H1 (cell line): ENCODE results near the gene KLHL40. TPM values are rescaled to one million over a fixed set of nuclear protein-coding genes. Genes with fewer than 3 reads are reported as not detected.

Experiments
- CTCF ChIA-PET: fragments of 300-600 bp; sonication (Branson Sonifier 250); formaldehyde crosslinking; loops from one replicate; lab custom pipeline; 2021; ENCODE audit not compliant: partially characterized antibody; lab: Charles Lee
- POLR2A ChIA-PET: fragments of 300-600 bp; sonication (Branson Sonifier 250); formaldehyde crosslinking; loops from one replicate; lab custom pipeline; 2021; ENCODE audit warnings: inconsistent platforms; ENCODE audit not compliant: partially characterized antibody; lab: Charles Lee
- DNase-seq, 2 experiments: peaks; one replicate each; pipeline versions ENCODE4 v3.0.0 to v3.0.0-alpha.2; 2010 to 2022; ENCODE audit warnings: low spot score in 2 of 2, low read depth in 1 of 2, mixed read lengths in 1 of 2
- FAIRE-seq: peaks from 2 replicates; lab custom pipeline; 2011; peaks lifted over from hg19 to GRCh38; lab: Jason Lieb, UNC
- H2AFZ ChIP-seq: 2 replicates; pipeline ENCODE4 v1.8.1; 2012; ENCODE audit warnings: low read length, inconsistent platforms
- H2AK5ac ChIP-seq: 2 replicates; pipeline ENCODE4 v1.6.1; 2013; ENCODE audit warnings: low read depth, low read length
- H2BK120ac ChIP-seq: replicated peaks from 2 replicates; pipeline ENCODE3; 2013; ENCODE audit warnings: low read depth, low read length, inconsistent platforms
- H2BK12ac ChIP-seq: 2 replicates; pipeline ENCODE4 v1.6.1; 2013; ENCODE audit warnings: low read depth, low read length
- H2BK15ac ChIP-seq: 2 replicates; pipeline ENCODE4 v1.6.1; 2013; ENCODE audit warnings: low read length
- H2BK20ac ChIP-seq: 2 replicates; pipeline ENCODE4 v1.6.1; 2013; ENCODE audit warnings: low read length
- H2BK5ac ChIP-seq: 2 replicates; pipeline ENCODE4 v1.6.1; 2013; ENCODE audit warnings: low read depth, low read length
- H3K14ac ChIP-seq: 2 replicates; pipeline ENCODE4 v1.6.1; 2013; ENCODE audit warnings: inconsistent platforms; ENCODE audit not compliant: insufficient read length
- H3K18ac ChIP-seq: 2 replicates; pipeline ENCODE4 v1.6.1; 2013; ENCODE audit warnings: low read length; ENCODE audit errors: extremely low read depth
- H3K23ac ChIP-seq: 2 replicates; pipeline ENCODE4 v1.6.1; 2013; ENCODE audit warnings: inconsistent platforms; ENCODE audit not compliant: insufficient read length
- H3K23me2 ChIP-seq: 2 replicates; pipeline ENCODE4 v1.6.1; 2013; ENCODE audit warnings: low read depth, low read length
- H3K27ac ChIP-seq: 2 replicates; pipeline ENCODE4 v1.6.1; 2011; ENCODE audit warnings: low read depth, low read length, inconsistent platforms
- H3K27me3 ChIP-seq, 4 experiments: replicated peaks in 1 of 4; 1 replicate in 1 of 4; 2 replicates in 3 of 4; pipeline versions ENCODE4 v1.6.1 to v1.8.1; 2011 to 2013; ENCODE audit warnings: low read length in 3 of 4, mild to moderate bottlenecking in 3 of 4, inconsistent platforms in 2 of 4, mixed read lengths in 2 of 4, moderate library complexity in 1 of 4; ENCODE audit not compliant: control insufficient read depth in 3 of 4, insufficient read depth in 3 of 4; ENCODE audit errors: extremely low read depth in 1 of 4
- H3K36me3 ChIP-seq, 4 experiments: 2 replicates each; pipeline versions ENCODE4 v1.6.1 to v1.8.1; 2011 to 2013; ENCODE audit warnings: mild to moderate bottlenecking in 4 of 4, low read length in 3 of 4, moderate library complexity in 2 of 4, control low read depth in 1 of 4, inconsistent platforms in 1 of 4; ENCODE audit not compliant: insufficient read depth in 4 of 4, control insufficient read depth in 2 of 4
- H3K4ac ChIP-seq: replicated peaks from 2 replicates; pipeline ENCODE3; 2013; ENCODE audit warnings: low read length, low read depth, mixed read lengths, inconsistent platforms; ENCODE audit not compliant: insufficient read length
- H3K4me1 ChIP-seq, 4 experiments: replicated peaks in 1 of 4; 1 replicate in 1 of 4; 2 replicates in 3 of 4; pipeline versions ENCODE4 v1.6.1 to v1.8.1; 2011 to 2013; ENCODE audit warnings: low read length in 3 of 4, inconsistent platforms in 2 of 4, mixed read lengths in 1 of 4; ENCODE audit not compliant: insufficient read depth in 4 of 4, control insufficient read depth in 3 of 4
- H3K4me2 ChIP-seq, 2 experiments: 2 replicates each; pipeline versions ENCODE4 v1.6.1 to v1.8.1; 2011 to 2013; ENCODE audit warnings: low read depth in 2 of 2, low read length in 2 of 2, control low read depth in 1 of 2, inconsistent platforms in 1 of 2, mild to moderate bottlenecking in 1 of 2; ENCODE audit not compliant: insufficient read depth in 1 of 2
- H3K4me3 ChIP-seq, 4 experiments: fragments of 200-600, 300-600 bp in 1 of 4; sonication (generic), shearing (Covaris generic), sonication (Bioruptor Twin) in 1 of 4; 2 replicates each; pipeline versions ENCODE4 v1.5.1 to v1.8.1; 2011 to 2016; ENCODE audit warnings: low read length in 4 of 4, low read depth in 3 of 4, control low read depth in 2 of 4, inconsistent platforms in 2 of 4, mild to moderate bottlenecking in 2 of 4, mixed read lengths in 1 of 4, moderate library complexity in 1 of 4; ENCODE audit not compliant: insufficient read depth in 2 of 4; ENCODE audit errors: extremely low read depth in 1 of 4
- H3K56ac ChIP-seq: replicated peaks from 2 replicates; pipeline ENCODE3; 2013; ENCODE audit warnings: low read depth, mild to moderate bottlenecking, mixed read lengths, low read length, inconsistent platforms; ENCODE audit not compliant: insufficient read length
- H3K79me1 ChIP-seq: 2 replicates; pipeline ENCODE4 v1.6.1; 2013; ENCODE audit warnings: low read depth, low read length, control low read depth
- H3K79me2 ChIP-seq, 2 experiments: 2 replicates each; pipeline versions ENCODE4 v1.6.1 to v1.8.1; 2012 to 2013; ENCODE audit warnings: low read length in 2 of 2, mild to moderate bottlenecking in 2 of 2, inconsistent platforms in 1 of 2; ENCODE audit not compliant: insufficient read depth in 2 of 2, control insufficient read depth in 1 of 2
- H3K9ac ChIP-seq, 4 experiments: replicated peaks in 1 of 4; 1 replicate in 1 of 4; 2 replicates in 3 of 4; pipeline versions ENCODE4 v1.6.1 to v1.8.1; 2011 to 2013; ENCODE audit warnings: low read depth in 3 of 4, low read length in 3 of 4, control low read depth in 2 of 4, mild to moderate bottlenecking in 2 of 4, moderate library complexity in 2 of 4, inconsistent platforms in 1 of 4; ENCODE audit errors: extremely low read depth in 1 of 4
- H3K9me3 ChIP-seq, 2 experiments: 2 replicates each; pipeline versions ENCODE4 v1.6.1 to v1.8.1; 2012 to 2013; ENCODE audit warnings: mild to moderate bottlenecking in 2 of 2, moderate library complexity in 2 of 2, control low read depth in 1 of 2, inconsistent platforms in 1 of 2, low read depth in 1 of 2, low read length in 1 of 2, mixed read lengths in 1 of 2; ENCODE audit not compliant: insufficient read depth in 2 of 2
- H4K20me1 ChIP-seq, 2 experiments: replicated peaks in 1 of 2; 2 replicates each; pipeline versions ENCODE3 to v1.8.1; 2011 to 2013; ENCODE audit warnings: inconsistent platforms in 2 of 2, low read length in 2 of 2, mild to moderate bottlenecking in 1 of 2; ENCODE audit not compliant: insufficient read depth in 2 of 2, control insufficient read depth in 1 of 2
- H4K5ac ChIP-seq: 2 replicates; pipeline ENCODE4 v1.6.1; 2013; ENCODE audit warnings: low read length, low read depth, mixed read lengths, inconsistent platforms; ENCODE audit not compliant: insufficient read length
- H4K8ac ChIP-seq: 2 replicates; pipeline ENCODE4 v1.8.0; 2013; ENCODE audit warnings: mild to moderate bottlenecking, moderate library complexity, low read length, inconsistent platforms; ENCODE audit not compliant: insufficient read depth; ENCODE audit errors: extremely low read depth
- H4K91ac ChIP-seq: replicated peaks from 2 replicates; pipeline ENCODE3; 2013; ENCODE audit warnings: low read length, mixed read lengths, inconsistent platforms; ENCODE audit not compliant: insufficient read length
- CTBP2 ChIP-seq: IDR thresholded peaks from 2 replicates; pipeline ENCODE4 v1.7.0; 2011; ENCODE audit warnings: borderline replicate concordance, mild to moderate bottlenecking, moderate library complexity, mixed read lengths, low read length; ENCODE audit not compliant: insufficient read depth, insufficient read length
- JUND ChIP-seq: IDR thresholded peaks from 2 replicates; pipeline ENCODE4 v1.6.1; 2011; ENCODE audit warnings: mild to moderate bottlenecking, improper control_type of control experiment, low read length
- POLR2AphosphoS5 ChIP-seq: IDR thresholded peaks from 2 replicates; pipeline ENCODE4 v1.6.1; 2011; ENCODE audit warnings: low read depth, low read length
- SUZ12 ChIP-seq: fragments of 200-600 bp; sonication (generic); IDR thresholded peaks from 2 replicates; pipeline ENCODE4 v1.6.1; 2012; ENCODE audit warnings: mild to moderate bottlenecking, inconsistent platforms, low read length, moderate library complexity, mixed read lengths
- ZNF274 ChIP-seq: IDR thresholded peaks from 2 replicates; pipeline ENCODE4 v1.7.0; 2012; ENCODE audit warnings: low read length, borderline replicate concordance; ENCODE audit errors: extremely low read depth
- WGBS, 2 experiments: shearing (Covaris generic) in 1 of 2; methylation state at CpG; one replicate each; pipeline versions ENCODE4 v1.1.6 to v1.1.7; 2013 to 2015; ENCODE audit warnings: low lambda C conversion rate in 2 of 2, mixed read lengths in 2 of 2, inconsistent platforms in 1 of 2, low coverage in 1 of 2, missing lambda C conversion rate in 1 of 2; ENCODE audit not compliant: insufficient replicate concordance in 2 of 2, insufficient coverage in 1 of 2, insufficient read length in 1 of 2; ENCODE audit errors: extremely low coverage in 1 of 2, missing lambda C conversion rate in 1 of 2; 5-methylcytosine and 5-hydroxymethylcytosine counted together
- polyA plus RNA-seq, 7 experiments: library from polyadenylated mRNA; depleted of rRNA in 3 of 7; stranded (reverse) in 5 of 7; unstranded in 2 of 7; fragments of >200 nt in 5 of 7; fragments of 200-250 nt in 2 of 7; gene quantifications; 1 replicate in 5 of 7; 2 replicates in 1 of 7; 4 replicates in 1 of 7; pipeline versions ENCODE4 v1.2.1 to v1.2.3, GENCODE V29; 2011 to 2013; ENCODE audit warnings: missing spikeins in 2 of 7, mixed read lengths in 2 of 7
- total RNA-seq: library from RNA; stranded (reverse); fragmentation: NEBNext Ultra II Directional; extraction: Animal tissue kit (Norgen Biotek cat#: 25700); gene quantifications from 2 replicates; pipeline ENCODE4 v1.2.1, GENCODE V29; 2021
- TF ChIP-seq, protein P1 (sequence below): IDR thresholded peaks from 2 replicates; pipeline ENCODE4 v1.6.1; 2012; ENCODE audit warnings: inconsistent platforms
- TF ChIP-seq, protein P2 (sequence below): IDR thresholded peaks from 2 replicates; pipeline ENCODE4 v1.6.1; 2011; ENCODE audit warnings: low read length, improper control_type of control experiment

Gene KLHL40
- total and polyA plus RNA-seq, 2 of the 8 experiments (the other 6 are each of a cell fraction or from before 2014, with no cell fraction given), result 0.02 TPM; not detected in 1

DNA sequence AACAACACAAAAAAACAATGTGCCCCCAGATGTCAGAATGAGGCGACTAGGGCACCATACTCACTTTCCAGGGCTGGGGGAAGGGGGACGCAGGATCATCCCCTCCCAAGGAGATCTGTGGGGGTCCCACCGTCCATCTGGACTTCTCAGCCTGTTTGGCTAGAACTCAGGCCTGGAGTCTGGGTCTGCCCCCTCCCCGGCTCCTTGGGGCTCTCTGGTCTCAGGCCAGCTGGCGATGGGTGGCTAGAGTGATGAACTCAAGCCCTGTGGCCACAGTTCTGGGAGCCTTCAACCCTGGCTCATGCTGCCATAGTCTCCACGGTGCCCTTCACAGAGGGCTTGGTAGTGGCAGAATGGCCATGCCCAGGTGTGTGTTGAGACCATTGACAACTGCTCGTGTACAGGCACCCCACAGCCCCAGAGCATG is 18.2 kb upstream of the KLHL40 start:
- H3K36me3 ChIP-seq, result no peaks in the 10 kb centered on the region
- H3K14ac ChIP-seq, result no peak overlapping the region
- H3K56ac ChIP-seq, result no peak overlapping the region
- H3K23ac ChIP-seq, result no peak overlapping the region
- ChIA-PET POLR2A (interaction anchor here (3.1 kb wide), 1 partner anchor 15 kb away, joined by 10 read pairs; no protein-coding TSS in a partner anchor), CTCF (interaction anchor here (0.8 to 1.9 kb wide), 5 partner anchors 57 to 87 kb away, joined by 3 to 6 read pairs (median 5); no protein-coding TSS in a partner anchor)
- no peak overlapping the region for H2BK120ac ChIP-seq
- H2AFZ ChIP-seq, result no peak overlapping the region
- peak overlapping the region; percentile 5 for H4K91ac ChIP-seq
- no peak overlapping the region for H2BK5ac ChIP-seq
- no peak overlapping the region for H3K18ac ChIP-seq
- H3K4me1 ChIP-seq, result peaks cover 0 to 7% (median 0%) of the 10 kb centered on the region in 4 experiments; a peak in 2 of 7 replicates
- peaks cover 0 to 2% of the 10 kb centered on the region in 2 experiments for H4K20me1 ChIP-seq
- 62% methylated on average over 7 of the region's 7 CpGs; no CpG with 5 or more reads in 1 of the 2 experiments for WGBS, 2 experiments
- H3K79me2 ChIP-seq, result no peaks in the 10 kb centered on the region
- no peak overlapping the region; the same call in 1 of the 2 replicates for H2BK15ac ChIP-seq
- H3K27me3 ChIP-seq, result peaks cover 0 to 2% (median 0%) of the 10 kb centered on the region in 4 experiments; a peak in 2 of 7 replicates
- peak overlapping the region; percentile 82; the same call in 1 of the 2 replicates for H2AK5ac ChIP-seq
- H3K9me3 ChIP-seq, result 0 out of 4 replicates have a peak, but pooled peaks cover 0 to 2% of the 10 kb centered on the region in 2 experiments
- FAIRE-seq (no peak), DNase-seq (no peak)
- no peak overlapping the region for H2BK12ac ChIP-seq
- no peak overlapping the region for H4K5ac ChIP-seq
- H3K27ac ChIP-seq, result no peak overlapping the region
- H3K4me2 ChIP-seq, result no peak overlapping the region
- H4K8ac ChIP-seq, result no peak overlapping the region
- no peak overlapping the region for H3K9ac ChIP-seq
- no peak overlapping the region for H3K4me3 ChIP-seq
- H3K23me2 ChIP-seq, result no peaks in the 10 kb centered on the region
- no peaks in the 10 kb centered on the region for H3K79me1 ChIP-seq
- peak overlapping the region; percentile 32 for H3K4ac ChIP-seq
- no peak overlapping the region for H2BK20ac ChIP-seq
- TF ChIP-seq, protein P1, sequence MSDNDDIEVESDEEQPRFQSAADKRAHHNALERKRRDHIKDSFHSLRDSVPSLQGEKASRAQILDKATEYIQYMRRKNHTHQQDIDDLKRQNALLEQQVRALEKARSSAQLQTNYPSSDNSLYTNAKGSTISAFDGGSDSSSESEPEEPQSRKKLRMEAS, result no peak
- TF ChIP-seq JUND, result no peak
- TF ChIP-seq, protein P2, sequence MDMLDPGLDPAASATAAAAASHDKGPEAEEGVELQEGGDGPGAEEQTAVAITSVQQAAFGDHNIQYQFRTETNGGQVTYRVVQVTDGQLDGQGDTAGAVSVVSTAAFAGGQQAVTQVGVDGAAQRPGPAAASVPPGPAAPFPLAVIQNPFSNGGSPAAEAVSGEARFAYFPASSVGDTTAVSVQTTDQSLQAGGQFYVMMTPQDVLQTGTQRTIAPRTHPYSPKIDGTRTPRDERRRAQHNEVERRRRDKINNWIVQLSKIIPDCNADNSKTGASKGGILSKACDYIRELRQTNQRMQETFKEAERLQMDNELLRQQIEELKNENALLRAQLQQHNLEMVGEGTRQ, result no peak
- TF ChIP-seq CTBP2, result no peak
- no peak for TF ChIP-seq ZNF274
- no peak for TF ChIP-seq SUZ12
- no peak for TF ChIP-seq POLR2AphosphoS5
